Measurements from ENCODE around the gene THBS2. TPM values are rescaled to one million over a fixed set of nuclear protein-coding genes. Genes with fewer than 3 reads are reported as not detected.

THBS2 gene
- total and polyA plus RNA-seq, 2 of the 8 experiments (the other 6 are each of a cell fraction or from before 2014, with no cell fraction given), result 11.0 to 22.5 TPM

GRCh38 chr6:169266746-169267591, 13.3 kb upstream of the THBS2 start:
- FAIRE-seq (no peak), DNase-seq (ENCODE audit: low read depth in 1 of 2, low spot score in 2 of 2) (no peak)
- POLR2A ChIA-PET (ENCODE audit: partially characterized antibody), result interaction anchor here (3.5 kb wide), 1 partner anchor 12 kb away, joined by 12 read pairs; no protein-coding TSS in a partner anchor

More at GRCh38 chr6:169266746-169267591, 13.3 kb upstream of the THBS2 start:
- Histone ChIP-seq H4K91ac (replicated peaks; ENCODE audit: insufficient read length, low read length) (no peak overlapping the region), H3K79me2 (ENCODE audit: control insufficient read depth in 1 of 2, insufficient read depth in 2 of 2, low read length in 2 of 2) (no peaks in the 10 kb centered on the region), H2BK12ac (ENCODE audit: low read depth, low read length) (no peak overlapping the region), H2BK5ac (ENCODE audit: low read depth, low read length) (no peak overlapping the region), H4K8ac (ENCODE audit: extremely low read depth, insufficient read depth, low read length) (no peak overlapping the region), H3K23me2 (ENCODE audit: low read depth, low read length) (no peaks in the 10 kb centered on the region), H2BK120ac (replicated peaks; ENCODE audit: low read depth, low read length) (no peak overlapping the region), H2BK15ac (ENCODE audit: low read length) (no peak overlapping the region), H3K56ac (replicated peaks; ENCODE audit: insufficient read length, low read depth, low read length) (no peak overlapping the region), H3K9ac (replicated peaks in 1 of 4; ENCODE audit: extremely low read depth in 1 of 4, low read depth in 3 of 4, low read length in 3 of 4) (no peak overlapping the region), H3K18ac (ENCODE audit: extremely low read depth, low read length) (no peak overlapping the region), H3K23ac (ENCODE audit: insufficient read length) (no peak overlapping the region), H3K4me2 (ENCODE audit: insufficient read depth in 1 of 2, low read depth in 2 of 2, low read length in 2 of 2) (no peak overlapping the region), H3K9me3 (ENCODE audit: insufficient read depth in 2 of 2, low read depth in 1 of 2, low read length in 1 of 2) (no peaks in the 10 kb centered on the region), H3K14ac (ENCODE audit: insufficient read length) (no peak overlapping the region), H3K79me1 (ENCODE audit: low read depth, low read length) (no peaks in the 10 kb centered on the region), H3K27ac (ENCODE audit: low read depth, low read length) (no peak overlapping the region), H3K4me3 (ENCODE audit: extremely low read depth in 1 of 4, insufficient read depth in 2 of 4, low read depth in 3 of 4, low read length in 4 of 4) (no peak overlapping the region), H4K5ac (ENCODE audit: insufficient read length, low read depth, low read length) (no peak overlapping the region), H3K4me1 (replicated peaks in 1 of 4; ENCODE audit: control insufficient read depth in 3 of 4, insufficient read depth in 4 of 4, low read length in 3 of 4) (peaks cover 4 to 8% (median 6%) of the 10 kb centered on the region in 4 experiments; a peak in 5 of 7 replicates), H3K4ac (replicated peaks; ENCODE audit: insufficient read length, low read depth, low read length) (no peak overlapping the region), H2AK5ac (ENCODE audit: low read depth, low read length) (no peak overlapping the region), H3K36me3 (ENCODE audit: control insufficient read depth in 2 of 4, insufficient read depth in 4 of 4, low read length in 3 of 4) (no peaks in the 10 kb centered on the region), H3K27me3 (replicated peaks in 1 of 4; ENCODE audit: control insufficient read depth in 3 of 4, extremely low read depth in 1 of 4, insufficient read depth in 3 of 4, low read length in 3 of 4) (no peaks in the 10 kb centered on the region), H2AFZ (ENCODE audit: low read length) (no peak overlapping the region), H2BK20ac (ENCODE audit: low read length) (no peak overlapping the region), H4K20me1 (replicated peaks in 1 of 2; ENCODE audit: control insufficient read depth in 1 of 2, insufficient read depth in 2 of 2, low read length in 2 of 2) (no peaks in the 10 kb centered on the region)
- TF ChIP-seq, protein P1, sequence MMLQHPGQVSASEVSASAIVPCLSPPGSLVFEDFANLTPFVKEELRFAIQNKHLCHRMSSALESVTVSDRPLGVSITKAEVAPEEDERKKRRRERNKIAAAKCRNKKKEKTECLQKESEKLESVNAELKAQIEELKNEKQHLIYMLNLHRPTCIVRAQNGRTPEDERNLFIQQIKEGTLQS (IDR thresholded peaks at IDR 0.05; ENCODE audit: insufficient read depth, low read depth, low read length), result no peak
- TF ChIP-seq, protein P2, sequence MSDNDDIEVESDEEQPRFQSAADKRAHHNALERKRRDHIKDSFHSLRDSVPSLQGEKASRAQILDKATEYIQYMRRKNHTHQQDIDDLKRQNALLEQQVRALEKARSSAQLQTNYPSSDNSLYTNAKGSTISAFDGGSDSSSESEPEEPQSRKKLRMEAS (IDR thresholded peaks at IDR 0.05), result no peak
- TF ChIP-seq JUND (IDR thresholded peaks at IDR 0.05; ENCODE audit: low read length) (no peak), ASH2L (IDR thresholded peaks at IDR 0.05; ENCODE audit: low read length) (no peak), NRF1 (IDR thresholded peaks at IDR 0.05; ENCODE audit: low read depth, low read length) (no peak), CBX8 (IDR thresholded peaks at IDR 0.05; ENCODE audit: borderline replicate concordance, low read depth, low read length) (no peak), JUN (IDR thresholded peaks at IDR 0.05; ENCODE audit: low read depth, low read length) (no peak), SRF (IDR thresholded peaks at IDR 0.05; ENCODE audit: low read depth, low read length) (no peak), TAF7 (optimal IDR thresholded peaks at IDR 0.05; ENCODE audit: borderline replicate concordance, low read depth, low read length) (no peak)
- CTCF ChIA-PET (ENCODE audit: partially characterized antibody), result no interaction called here
- WGBS, 2 experiments (ENCODE audit: extremely low coverage in 1 of 2, insufficient coverage in 1 of 2, insufficient read length in 1 of 2, insufficient replicate concordance in 2 of 2, low coverage in 1 of 2, low lambda C conversion rate in 2 of 2, missing lambda C conversion rate in 1 of 2), result 88% methylated on average over 15 of the region's 15 CpGs; no CpG with 5 or more reads in 1 of the 2 experiments

All from H1 (cell line).